Islet precursor cell (in vitro differentiated cells): ENCODE measurements around the gene ESR2.
A peak's percentile ranks its signal among the peaks of the same experiment; 100 is the strongest.
"Not testable (repeated sequence)": the region's sequence is repeated elsewhere in the genome, so short reads cannot be mapped to it uniquely, and the experiment has no call there.

Experiments used
- DNase-seq: peaks from one replicate; pipeline ENCODE4 v3.0.0-alpha.2; 2018

ESR2 gene

DNA sequence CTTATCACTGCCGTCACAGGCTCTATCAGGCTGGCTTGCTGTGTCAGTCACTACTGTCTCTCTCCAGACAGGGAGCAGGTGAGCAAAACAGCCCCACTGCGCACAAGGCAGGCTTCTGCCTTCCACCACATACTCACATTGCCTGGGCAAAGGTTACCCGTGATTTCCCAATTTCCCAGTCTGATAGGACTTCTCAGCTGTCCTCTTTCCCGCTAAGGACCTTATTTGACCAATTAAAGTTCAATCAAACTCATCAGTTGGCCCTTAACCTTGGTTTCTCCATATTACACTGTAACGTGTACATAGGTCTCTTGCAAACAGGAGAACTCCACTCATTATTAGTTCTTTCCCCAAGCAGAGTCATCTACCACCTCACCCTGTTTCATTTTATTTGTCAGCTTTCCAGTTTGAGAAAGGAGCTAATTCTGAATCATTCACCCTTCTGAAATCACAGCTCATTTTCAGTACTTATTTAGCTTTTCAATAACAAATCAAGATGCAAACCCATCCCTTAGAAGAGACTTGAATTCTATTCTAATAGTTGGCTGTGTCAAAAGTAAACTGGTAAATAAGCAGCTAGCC, 170.8 kb downstream of the ESR2 start:
- DNase-seq, result no peak

- no peak for DNase-seq
Observed at GRCh38 chr14:64119980-64120379, 174.2 kb downstream of the ESR2 start.

GRCh38 chr14:64119500-64119899, 174.7 kb downstream of the ESR2 start:
- no peak for DNase-seq

GRCh38 chr14:64118892-64119291, 175.3 kb downstream of the ESR2 start:
- DNase-seq, result no peak

DNA sequence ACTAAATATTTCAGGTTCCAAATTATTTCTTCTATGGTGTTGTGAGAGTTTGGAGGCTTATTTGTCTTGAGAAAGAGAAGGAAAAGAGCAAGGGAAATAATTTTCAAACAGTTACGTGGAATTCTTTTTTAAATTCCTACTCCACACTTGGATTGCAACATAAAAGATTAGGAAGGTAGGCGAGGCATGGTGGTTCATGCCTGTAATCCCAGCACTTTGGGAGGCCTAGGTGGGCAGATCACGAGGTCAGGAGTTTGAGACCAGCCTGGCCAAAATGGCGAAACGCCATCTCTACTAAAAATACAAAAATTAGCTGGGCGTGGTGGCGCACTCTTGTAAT, 175.8 kb downstream of the ESR2 start:
- DNase-seq, result not testable (repeated sequence)

DNA sequence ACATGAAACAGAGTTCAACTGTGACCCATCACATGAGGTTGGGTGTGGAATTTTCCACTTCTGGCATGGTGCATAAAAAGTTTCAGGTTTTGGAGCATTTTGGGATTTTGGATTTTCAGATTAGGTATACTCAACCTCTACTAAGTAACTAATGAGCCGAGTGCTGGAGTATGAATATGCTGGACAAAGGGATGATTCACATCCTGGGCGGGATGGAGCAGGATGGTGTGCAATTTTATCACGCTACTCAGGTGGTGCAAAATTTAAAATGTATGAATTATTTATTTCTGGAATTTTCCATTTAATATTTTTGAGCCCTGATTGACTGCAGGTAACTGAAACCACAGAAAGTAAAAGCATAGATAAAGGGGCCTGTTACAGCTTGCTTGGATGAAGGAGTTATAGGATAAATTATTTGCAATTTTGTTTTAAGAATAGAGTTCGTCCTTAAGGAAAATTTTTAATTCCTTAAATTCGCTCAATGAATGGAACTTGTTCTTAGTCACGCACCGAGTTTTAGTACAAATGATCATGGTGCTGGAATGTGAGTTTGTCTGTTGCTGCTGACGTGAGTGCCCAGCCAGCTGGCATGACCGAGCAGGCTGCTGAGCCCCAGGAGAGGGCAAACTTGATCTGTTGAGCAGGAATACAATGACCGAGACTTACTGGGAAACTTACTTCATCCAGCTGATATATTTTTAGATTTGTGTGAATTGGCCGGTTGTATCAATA, 176.3 kb downstream of the ESR2 start:
- DNase-seq, result no peak

GRCh38 chr14:64115401-64115800, 178.8 kb downstream of the ESR2 start:
- no peak for DNase-seq

- DNase-seq, result no peak
Observed at GRCh38 chr14:64114796-64115195, 179.4 kb downstream of the ESR2 start.

DNA sequence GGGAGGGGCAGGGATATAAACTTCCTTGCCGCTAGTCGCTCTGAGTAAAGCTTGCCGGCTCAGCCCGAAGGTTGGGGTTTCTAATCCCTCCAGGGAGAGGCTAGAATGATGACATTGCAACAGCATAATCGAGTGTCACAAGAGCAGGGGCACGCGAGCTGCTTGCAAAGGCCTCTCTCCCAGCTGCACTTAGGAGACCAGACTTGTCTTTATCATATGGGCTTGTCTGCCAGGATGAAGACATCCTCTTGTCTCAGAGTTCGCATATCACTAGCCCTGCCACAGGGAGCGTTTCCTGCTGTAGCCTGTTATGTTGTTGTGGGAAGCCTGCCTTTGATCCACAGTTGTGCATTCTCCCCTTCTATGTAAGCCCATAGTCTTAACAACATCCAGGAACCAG, 180.0 kb downstream of the ESR2 start:
- peak; percentile 75 for DNase-seq

- DNase-seq, result no peak
Observed at GRCh38 chr14:64112867-64113678, 181.1 kb downstream of the ESR2 start.

DNA sequence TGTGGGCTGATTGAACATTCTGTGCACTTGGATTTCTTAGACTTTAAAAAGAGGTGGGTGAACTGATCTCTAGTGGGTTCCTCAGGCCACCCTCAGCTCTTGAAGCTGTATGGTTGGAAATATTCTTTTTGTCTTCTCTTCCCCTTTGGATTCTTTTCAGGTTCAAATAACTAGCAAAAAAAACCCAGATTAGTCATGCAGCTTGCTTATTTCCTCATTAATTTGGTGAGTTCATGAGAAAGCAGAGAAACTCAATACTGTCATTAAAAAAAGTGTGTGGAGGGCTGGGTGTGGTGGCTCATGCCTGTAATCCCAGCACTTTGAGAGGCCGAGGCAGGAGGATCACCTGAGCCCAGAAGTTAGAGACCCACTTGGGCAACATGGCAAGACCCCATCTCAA, 183.4 kb downstream of the ESR2 start:
- DNase-seq, result no peak

DNA sequence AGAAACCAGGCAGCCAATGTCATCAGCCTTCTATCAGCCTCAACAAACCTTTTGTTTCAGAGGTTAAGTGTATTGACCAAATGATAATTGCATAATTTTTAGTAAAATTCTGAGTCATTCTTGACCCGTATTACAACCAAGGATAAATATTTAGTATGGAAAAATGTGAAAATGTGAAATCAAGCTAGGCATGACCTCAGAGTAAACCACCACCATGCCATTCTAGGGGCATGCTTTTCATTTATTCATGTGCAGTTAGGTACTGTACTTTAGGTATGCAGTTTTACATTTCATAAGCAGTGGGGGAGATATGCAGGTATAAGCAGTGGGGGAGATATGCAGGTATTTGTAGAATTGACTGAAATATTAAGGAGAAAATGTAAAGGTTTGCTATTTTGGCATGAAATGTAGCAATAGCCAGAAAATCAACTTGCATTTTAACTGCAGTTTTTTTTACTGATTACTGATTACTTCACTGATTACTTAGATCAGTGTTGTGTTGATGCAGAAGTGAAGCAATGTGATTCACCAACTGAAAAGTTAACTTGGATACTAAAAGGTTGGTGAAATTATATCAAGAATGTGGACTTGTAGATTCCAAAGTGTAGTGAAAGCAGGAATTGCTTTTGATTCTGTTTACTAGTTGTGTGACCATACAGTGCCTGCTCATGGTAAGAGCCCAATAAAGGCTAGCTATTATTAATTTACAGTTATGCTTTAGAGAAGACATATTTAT, 184.2 kb downstream of the ESR2 start:
- DNase-seq, result no peak

DNA sequence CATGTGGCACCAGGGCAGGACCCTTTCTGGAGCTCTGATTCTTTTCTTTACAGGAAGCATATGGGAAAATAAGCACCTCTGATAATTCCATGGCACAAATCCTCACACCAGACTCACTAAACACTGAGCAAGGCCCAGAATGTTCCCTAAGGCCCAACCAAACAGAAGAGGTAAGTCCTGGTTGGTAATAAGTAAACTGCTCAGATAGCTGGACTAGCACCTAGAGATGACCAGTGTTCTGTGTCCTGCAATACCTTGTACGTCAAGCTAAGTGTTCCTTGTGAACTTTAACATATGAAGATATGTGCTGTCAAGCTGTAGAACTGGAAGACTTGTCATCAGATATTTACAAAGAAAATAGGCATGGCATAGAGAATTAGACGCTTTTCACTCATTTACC, 186.7 kb downstream of the ESR2 start:
- DNase-seq, result no peak

DNA sequence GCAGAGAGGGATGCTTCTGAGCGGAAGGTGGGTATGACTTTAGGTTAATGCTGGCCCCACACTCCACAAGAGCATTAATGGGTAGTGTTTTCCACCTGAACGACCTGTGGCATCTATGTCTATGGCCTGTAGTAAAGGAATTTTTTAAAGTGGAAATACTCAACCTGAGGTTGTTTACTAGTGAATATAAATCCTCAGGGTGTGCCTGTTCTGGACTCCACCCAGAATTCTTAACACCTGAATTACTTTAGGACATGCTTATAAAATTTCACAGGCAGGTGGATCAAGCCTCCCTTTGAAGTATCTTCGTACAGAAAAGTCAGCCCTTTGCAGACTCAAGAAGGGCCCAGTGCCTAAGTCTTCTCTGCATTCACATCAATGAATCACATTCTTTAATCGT, 196.1 kb downstream of the ESR2 start:
- no peak for DNase-seq

DNA sequence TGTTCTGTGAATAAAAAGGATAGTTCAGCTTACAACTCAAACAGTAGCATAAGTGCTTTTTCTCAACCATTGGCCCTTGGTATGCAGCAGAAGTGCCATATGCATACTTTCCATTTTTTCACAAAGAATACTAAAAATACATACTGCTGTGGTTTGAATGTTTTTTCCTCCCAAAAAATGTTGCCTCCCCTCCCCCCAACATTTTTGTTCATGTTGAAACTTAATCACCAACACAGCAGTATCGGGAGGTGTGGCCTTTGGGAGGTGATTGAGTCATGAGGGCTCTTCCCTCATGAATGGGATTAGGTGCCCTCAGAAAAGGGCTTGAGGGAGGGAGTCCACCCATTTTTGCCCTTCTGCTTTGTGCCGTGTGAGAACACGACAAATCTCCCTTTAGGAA, 198.6 kb downstream of the ESR2 start:
- DNase-seq, result no peak

- DNase-seq, result no peak
Observed at GRCh38 chr14:64092940-64093339, 201.2 kb downstream of the ESR2 start.

GRCh38 chr14:64092338-64092737, 201.8 kb downstream of the ESR2 start:
- no peak for DNase-seq

DNA sequence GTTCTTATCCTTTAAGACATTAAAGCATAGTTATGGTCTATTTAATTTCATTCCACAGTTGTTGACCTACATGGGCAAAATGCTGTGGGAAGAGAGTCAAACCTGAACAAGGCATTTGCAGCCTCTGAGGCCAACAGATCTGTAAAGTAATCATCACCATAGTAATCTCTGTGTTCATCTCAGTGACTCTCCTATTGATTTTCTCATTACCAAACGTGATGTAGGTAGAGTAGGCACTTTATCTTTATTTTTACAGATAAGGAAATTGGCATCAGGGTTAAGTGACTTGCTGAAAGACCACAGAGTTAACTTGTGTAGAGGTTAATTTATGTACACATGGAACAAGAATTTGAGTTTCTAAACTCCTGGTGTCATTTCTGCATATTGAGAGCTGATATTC, 203.0 kb downstream of the ESR2 start:
- DNase-seq, result no peak

- peak; percentile 60 for DNase-seq
Observed at GRCh38 chr14:64089920-64090319, 204.3 kb downstream of the ESR2 start.

DNA sequence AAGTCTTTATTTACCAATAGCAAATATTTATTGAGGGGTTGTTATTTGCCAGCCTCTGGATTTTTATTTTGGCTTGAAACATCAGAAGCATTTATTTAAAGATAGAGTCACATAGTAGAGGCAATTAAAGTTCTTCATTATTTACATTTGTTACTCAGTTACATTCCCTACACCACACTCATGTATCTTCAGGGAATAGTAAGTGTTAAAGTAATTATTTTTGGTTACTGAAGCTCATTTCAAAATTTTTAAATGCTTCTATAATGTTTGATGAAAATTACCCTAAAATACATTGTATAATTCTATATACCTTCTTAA, 205.6 kb downstream of the ESR2 start:
- no peak for DNase-seq

GRCh38 chr14:64082837-64083236, 211.3 kb downstream of the ESR2 start:
- DNase-seq, result no peak

- no peak for DNase-seq
Observed at GRCh38 chr14:64081174-64081746, 212.9 kb downstream of the ESR2 start.

GRCh38 chr14:64080452-64080851, 213.7 kb downstream of the ESR2 start:
- no peak for DNase-seq
